Ectodermal cell (in vitro differentiated cells): Measurements from ENCODE around the gene PCDHB16.
"Not testable (repeated sequence)": the region's sequence is repeated elsewhere in the genome, so short reads cannot be mapped to it uniquely, and the experiment has no call there.

Experiments
- H3K27ac ChIP-seq: 2 replicates; pipeline ENCODE4 v1.7.0; 2013; ENCODE audit warnings: mild to moderate bottlenecking, low read depth, low read length; ENCODE audit not compliant: insufficient read depth, poor library complexity, severe bottlenecking
- H3K27me3 ChIP-seq: 2 replicates; pipeline ENCODE4 v1.7.0; 2013; ENCODE audit warnings: mild to moderate bottlenecking, low read length; ENCODE audit not compliant: insufficient read depth, control insufficient read depth, poor library complexity, severe bottlenecking
- H3K36me3 ChIP-seq: one replicate; pipeline ENCODE4 v1.7.0; 2013; ENCODE audit warnings: low read length; ENCODE audit not compliant: control insufficient read depth, insufficient read depth
- H3K4me1 ChIP-seq: one replicate; pipeline ENCODE4 v1.7.0; 2013; ENCODE audit warnings: low read length; ENCODE audit not compliant: control insufficient read depth, insufficient read depth
- H3K4me3 ChIP-seq: 2 replicates; pipeline ENCODE4 v1.7.0; 2013; ENCODE audit warnings: low read depth, low read length, control low read depth; ENCODE audit not compliant: insufficient read depth
- H3K9me3 ChIP-seq: 2 replicates; pipeline ENCODE4 v1.7.0; 2013; ENCODE audit warnings: mild to moderate bottlenecking, low read length, moderate library complexity; ENCODE audit not compliant: control insufficient read depth
- WGBS, 2 experiments: methylation state at CpG; one replicate each; pipeline ENCODE4 v1.1.7; 2013; ENCODE audit warnings: missing lambda C conversion rate in 2 of 2; 5-methylcytosine and 5-hydroxymethylcytosine counted together

Gene PCDHB16

DNA sequence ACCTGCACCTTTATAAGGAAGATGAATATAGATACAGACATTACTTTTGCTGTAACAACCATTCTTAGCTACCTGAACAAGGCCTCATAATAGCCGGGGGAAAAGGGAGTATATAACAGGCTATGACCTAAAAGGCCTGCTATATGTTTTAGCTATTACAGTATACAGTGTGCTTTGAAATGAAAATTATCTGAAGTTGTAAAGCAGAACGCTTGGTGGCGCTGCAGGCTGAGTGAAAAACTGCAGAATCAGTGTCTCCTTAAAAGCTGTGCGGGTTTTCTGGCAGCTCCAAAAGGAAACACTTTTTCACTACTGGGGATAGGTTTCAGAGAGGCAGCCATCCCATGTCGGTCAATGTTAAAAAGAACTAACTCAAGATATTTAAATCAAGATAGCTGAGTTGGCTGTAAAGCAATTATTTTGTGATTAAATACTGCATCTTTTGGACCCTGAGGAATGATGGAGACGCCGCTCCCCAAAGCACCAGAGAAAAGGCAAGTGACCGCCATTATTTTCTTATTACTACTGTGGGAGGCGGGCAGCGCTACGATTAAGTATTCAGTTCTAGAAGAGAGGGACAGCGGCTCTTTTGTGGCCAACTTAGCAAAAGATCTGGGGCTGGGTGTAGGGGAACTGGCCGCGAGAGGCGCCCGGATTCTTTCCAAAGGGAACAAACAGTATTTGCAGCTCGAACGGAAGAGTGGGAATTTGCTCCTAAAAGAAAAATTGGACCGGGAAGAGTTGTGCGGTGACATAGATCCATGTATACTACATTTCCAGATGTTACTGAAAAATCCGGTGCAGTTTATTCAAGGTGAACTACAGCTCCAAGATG lies 26.4 kb upstream of the PCDHB16 start:
- no peaks in the 10 kb centered on the region for H3K27me3 ChIP-seq
- WGBS, 2 experiments = 85 to 87% methylated on average over 21 of the region's 21 CpGs
- no peaks in the 10 kb centered on the region for H3K4me1 ChIP-seq

DNA sequence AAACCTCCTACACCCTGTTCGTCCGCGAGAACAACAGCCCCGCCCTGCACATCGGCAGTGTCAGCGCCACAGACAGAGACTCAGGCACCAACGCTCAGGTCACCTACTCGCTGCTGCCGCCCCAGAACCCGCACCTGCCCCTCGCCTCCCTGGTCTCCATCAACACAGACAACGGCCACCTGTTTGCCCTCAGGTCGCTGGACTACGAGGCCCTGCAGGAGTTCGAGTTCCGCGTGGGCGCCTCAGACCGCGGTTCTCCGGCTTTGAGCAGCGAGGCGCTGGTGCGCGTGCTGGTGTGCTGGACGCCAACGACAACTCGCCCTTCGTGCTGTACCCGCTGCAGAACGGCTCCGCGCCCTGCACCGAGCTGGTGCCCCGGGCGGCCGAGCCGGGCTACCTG lies 24.8 kb upstream of the PCDHB16 start:
- not testable (repeated sequence) for H3K4me1 ChIP-seq, H3K27ac ChIP-seq, H3K9me3 ChIP-seq, H3K36me3 ChIP-seq, H3K27me3 ChIP-seq, H3K4me3 ChIP-seq
- WGBS, 2 experiments = 94 to 97% methylated on average over 29 to 32 of the region's 38 CpGs

More for the DNA sequence above, 26.4 kb upstream of the PCDHB16 start:
- H3K36me3 ChIP-seq = no peaks in the 10 kb centered on the region
- H3K27ac ChIP-seq = no peak overlapping the region
- H3K4me3 ChIP-seq = no peak overlapping the region
- no peaks in the 10 kb centered on the region for H3K9me3 ChIP-seq

- H3K27ac ChIP-seq, H3K4me1 ChIP-seq, H3K9me3 ChIP-seq, H3K4me3 ChIP-seq, H3K27me3 ChIP-seq, H3K36me3 ChIP-seq: not testable (repeated sequence)
- WGBS, 2 experiments = 94 to 95% methylated on average over 21 of the region's 28 CpGs
Measured at GRCh38 chr5:141157901-141158300, 24.3 kb upstream of the PCDHB16 start.

- H3K27ac ChIP-seq = no peak within 1 kb of the TSS
- no peaks in the 10 kb centered on the region for H3K36me3 ChIP-seq
- H3K4me3 ChIP-seq = no peak within 1 kb of the TSS
- H3K27me3 ChIP-seq = no peaks in the 10 kb centered on the region
- WGBS, 2 experiments = 81% methylated on average over 19 to 20 of the region's 20 CpGs
- no peaks in the 10 kb centered on the region for H3K9me3 ChIP-seq
- no peaks in the 10 kb centered on the region for H3K4me1 ChIP-seq
Measured at GRCh38 chr5:141172381-141173204, 9.6 kb upstream of the PCDHB16 start, which contains the start of gene PCDHB7. Gene PCDHB7, plus strand, starts transcription at chr5:141172644. Its CDS starts 192 bp downstream, at chr5:141172836.

DNA sequence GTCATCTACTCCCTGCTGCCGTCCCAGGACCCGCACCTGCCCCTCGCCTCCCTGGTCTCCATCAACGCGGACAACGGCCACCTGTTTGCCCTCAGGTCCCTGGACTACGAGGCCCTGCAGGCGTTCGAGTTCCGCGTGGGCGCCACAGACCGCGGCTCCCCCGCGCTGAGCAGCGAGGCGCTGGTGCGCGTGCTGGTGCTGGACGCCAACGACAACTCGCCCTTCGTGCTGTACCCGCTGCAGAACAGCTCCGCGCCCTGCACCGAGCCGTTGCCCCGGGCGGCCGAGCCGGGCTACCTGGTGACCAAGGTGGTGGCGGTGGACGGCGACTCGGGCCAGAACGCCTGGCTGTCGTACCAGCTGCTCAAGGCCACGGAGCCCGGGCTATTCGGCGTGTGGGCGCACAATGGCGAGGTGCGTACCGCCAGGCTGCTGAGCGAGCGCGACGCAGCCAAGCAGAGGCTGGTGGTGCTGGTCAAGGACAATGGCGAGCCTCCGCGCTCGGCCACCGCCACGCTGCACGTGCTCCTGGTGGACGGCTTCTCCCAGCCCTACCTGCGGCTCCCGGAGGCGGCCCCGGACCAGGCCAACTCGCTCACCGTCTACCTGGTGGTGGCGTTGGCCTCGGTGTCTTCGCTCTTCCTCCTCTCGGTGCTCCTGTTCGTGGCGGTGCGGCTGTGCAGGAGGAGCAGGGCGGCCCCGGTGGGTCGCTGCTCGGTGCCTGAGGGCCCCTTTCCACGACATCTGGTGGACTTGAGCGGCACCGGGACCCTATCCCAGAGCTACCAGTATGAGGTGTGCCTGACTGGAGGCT lies 7.7 kb upstream of the PCDHB16 start:
- H3K27me3 ChIP-seq, H3K36me3 ChIP-seq, H3K9me3 ChIP-seq, H3K4me1 ChIP-seq, H3K27ac ChIP-seq, H3K4me3 ChIP-seq: not testable (repeated sequence)
- WGBS, 2 experiments = 95% methylated on average over 79 of the region's 79 CpGs

GRCh38 chr5:141175933-141176332 lies 6.3 kb upstream of the PCDHB16 start:
- H3K27me3 ChIP-seq = no peaks in the 10 kb centered on the region
- no peaks in the 10 kb centered on the region for H3K9me3 ChIP-seq
- no peak overlapping the region for H3K4me3 ChIP-seq
- H3K36me3 ChIP-seq = no peaks in the 10 kb centered on the region
- WGBS, 2 experiments = 95 to 100% methylated on average over 1 of the region's 1 CpG
- no peaks in the 10 kb centered on the region for H3K4me1 ChIP-seq
- H3K27ac ChIP-seq = no peak overlapping the region

- H3K4me1 ChIP-seq, H3K9me3 ChIP-seq, H3K36me3 ChIP-seq, H3K4me3 ChIP-seq, H3K27me3 ChIP-seq, H3K27ac ChIP-seq: not testable (repeated sequence)
- 84 to 86% methylated on average over 12 to 14 of the region's 18 CpGs for WGBS, 2 experiments
Measured at GRCh38 chr5:141177577-141178191, 4.5 kb upstream of the PCDHB16 start, which contains the start of gene PCDHB8. Gene PCDHB8, plus strand, starts transcription at chr5:141177790. Its CDS starts 245 bp downstream, at chr5:141178035.

- H3K27me3 ChIP-seq, H3K4me3 ChIP-seq, H3K9me3 ChIP-seq, H3K4me1 ChIP-seq, H3K27ac ChIP-seq, H3K36me3 ChIP-seq: not testable (repeated sequence)
- 94 to 96% methylated on average over 26 to 27 of the region's 39 CpGs for WGBS, 2 experiments
Measured at GRCh38 chr5:141179371-141179770, 2.8 kb upstream of the PCDHB16 start.

GRCh38 chr5:141179876-141180275 lies 2.3 kb upstream of the PCDHB16 start:
- not testable (repeated sequence) for H3K4me3 ChIP-seq, H3K36me3 ChIP-seq, H3K9me3 ChIP-seq, H3K4me1 ChIP-seq, H3K27ac ChIP-seq, H3K27me3 ChIP-seq
- 93% methylated on average over 29 to 31 of the region's 32 CpGs for WGBS, 2 experiments
